BE2C (cell line): ENCODE data around the gene GABARAPL1.
"Not testable (repeated sequence)": the region's sequence is repeated elsewhere in the genome, so short reads cannot be mapped to it uniquely, and the experiment has no call there.

ENCODE experiments used
- DNase-seq: peaks from one replicate; pipeline ENCODE4 v3.0.0-alpha.2; 2020
- H3K27me3 ChIP-seq: fragments of 250-450 bp; sonication (Bioruptor Pico); 2 replicates; pipeline ENCODE4 v1.5.1; 2020; ENCODE audit warnings: mild to moderate bottlenecking
- H3K36me3 ChIP-seq: fragments of 250-450 bp; sonication (Bioruptor Pico); 2 replicates; pipeline ENCODE4 v1.5.1; 2020; ENCODE audit warnings: mild to moderate bottlenecking
- H3K4me1 ChIP-seq: fragments of 250-450 bp; sonication (Bioruptor Pico); 2 replicates; pipeline ENCODE4 v1.5.1; 2020
- H3K4me3 ChIP-seq: 2 replicates; pipeline ENCODE4 v1.5.1; 2011; ENCODE audit warnings: low read depth, low read length
- H3K9me3 ChIP-seq: fragments of 250-450 bp; sonication (Bioruptor Pico); 2 replicates; pipeline ENCODE4 v1.5.1; 2020
- CTCF ChIP-seq: IDR thresholded peaks from 2 replicates; pipeline ENCODE4 v1.5.1; 2012; ENCODE audit warnings: mild to moderate bottlenecking, low read depth, low read length

The GABARAPL1 gene

DNA sequence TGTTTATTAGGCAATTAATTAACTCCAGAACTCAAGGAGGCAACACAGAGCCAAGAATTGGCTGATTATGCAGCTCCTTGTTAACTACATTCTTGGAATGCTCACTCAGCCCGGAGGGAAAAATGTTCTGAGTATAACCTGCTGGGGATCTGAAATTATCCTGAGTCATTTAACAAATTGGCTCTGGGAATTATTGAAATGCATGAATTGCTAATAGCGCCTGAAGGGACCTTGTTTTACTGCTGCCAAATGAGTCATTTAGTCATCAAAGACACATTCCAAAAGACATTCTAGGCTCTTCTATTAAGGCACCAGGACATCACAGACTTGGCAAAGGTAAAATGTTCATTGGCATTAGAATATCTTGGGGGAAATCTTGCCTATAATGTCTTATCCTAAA is 20.8 kb upstream of the GABARAPL1 start:
- no peaks in the 10 kb centered on the region for H3K36me3 ChIP-seq
- TF ChIP-seq CTCF: no peak
- no peak for DNase-seq
- no peaks in the 10 kb centered on the region for H3K9me3 ChIP-seq
- no peaks in the 10 kb centered on the region for H3K4me1 ChIP-seq
- H3K27me3 ChIP-seq: peaks cover 20% of the 10 kb centered on the region
- no peak overlapping the region for H3K4me3 ChIP-seq

DNA sequence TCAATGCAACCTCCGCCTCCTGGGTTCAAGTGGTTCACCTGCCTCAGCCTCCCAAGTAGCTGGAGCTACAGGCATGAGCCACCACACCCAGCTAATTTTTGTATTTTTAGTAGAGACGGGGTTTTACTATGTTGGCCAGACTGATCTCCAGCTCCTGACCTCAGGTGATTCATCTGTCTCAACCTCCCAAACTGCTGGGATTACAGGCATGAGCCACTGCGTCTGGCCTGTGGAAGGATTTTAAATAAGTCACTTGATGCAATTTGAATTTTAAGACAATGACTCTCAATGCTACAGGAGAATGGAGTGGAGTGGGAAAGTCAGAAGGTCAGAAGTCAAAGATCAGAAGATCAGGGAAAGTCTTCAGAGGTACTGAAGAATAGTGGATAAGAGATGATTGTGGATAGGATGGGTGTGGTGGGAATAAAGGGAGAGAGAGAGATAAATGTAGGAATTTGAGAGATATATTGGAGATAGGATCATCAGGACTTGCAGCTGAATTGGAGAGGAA is 18.5 kb upstream of the GABARAPL1 start:
- Histone ChIP-seq H3K27me3 (peaks cover 32% of the 10 kb centered on the region), H3K4me1 (no peaks in the 10 kb centered on the region), H3K4me3 (no peak overlapping the region), H3K36me3 (no peaks in the 10 kb centered on the region), H3K9me3 (no peaks in the 10 kb centered on the region)
- no peak for DNase-seq
- no peak for TF ChIP-seq CTCF

DNA sequence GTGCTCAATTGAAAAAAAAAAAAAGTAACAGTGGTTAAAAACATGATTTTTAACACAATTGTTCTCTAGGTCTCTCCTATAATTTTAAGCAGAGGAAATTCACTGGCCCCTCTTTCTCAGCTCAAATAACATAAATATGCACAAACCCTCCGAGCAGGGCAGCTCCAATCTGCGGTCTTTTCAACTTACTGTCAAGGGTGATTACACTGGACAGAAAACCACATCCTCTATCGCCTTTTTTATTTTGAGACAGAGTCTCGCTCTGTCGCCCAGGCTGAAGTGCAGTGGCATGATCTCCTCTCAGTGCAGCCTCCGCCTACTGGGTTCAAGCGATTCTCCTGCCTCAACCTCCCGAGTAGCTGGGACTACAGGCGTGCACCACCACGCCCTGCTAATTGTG is 16.5 kb upstream of the GABARAPL1 start:
- no peak for DNase-seq
- Histone ChIP-seq H3K9me3 (no peaks in the 10 kb centered on the region), H3K4me3 (no peak overlapping the region), H3K27me3 (peaks cover 30% of the 10 kb centered on the region), H3K36me3 (no peaks in the 10 kb centered on the region), H3K4me1 (no peaks in the 10 kb centered on the region)
- no peak for TF ChIP-seq CTCF

- DNase-seq: no peak
- H3K9me3 ChIP-seq: no peaks in the 10 kb centered on the region
- H3K36me3 ChIP-seq: no peaks in the 10 kb centered on the region
- H3K27me3 ChIP-seq: peaks cover 24% of the 10 kb centered on the region
- no peak overlapping the region for H3K4me3 ChIP-seq
- no peak for TF ChIP-seq CTCF
- H3K4me1 ChIP-seq: no peaks in the 10 kb centered on the region
These were observed 14.8 kb upstream of the GABARAPL1 start for GRCh38 chr12:10197879-10198278.

DNA sequence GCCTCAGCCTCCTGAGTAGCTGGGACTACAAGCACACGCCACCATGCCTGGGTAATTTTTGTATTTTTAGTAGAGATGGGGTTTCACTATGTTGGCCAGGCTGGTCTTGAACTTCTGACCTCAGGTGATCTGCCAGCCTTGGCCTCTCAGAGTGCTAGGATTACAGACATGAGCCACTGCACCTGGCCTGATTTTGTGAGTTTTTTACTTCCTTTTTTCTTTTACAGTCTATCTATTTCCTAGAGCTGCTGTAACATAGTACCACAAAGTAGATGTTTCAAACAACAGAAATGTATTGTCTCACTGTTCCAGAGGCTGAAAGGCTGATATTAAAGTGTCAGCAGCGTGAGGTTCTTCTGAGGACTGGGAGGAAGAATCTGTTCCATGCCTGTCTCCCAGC is 8.2 kb upstream of the GABARAPL1 start:
- not testable (repeated sequence) for DNase-seq, H3K36me3 ChIP-seq, H3K9me3 ChIP-seq, H3K4me3 ChIP-seq, H3K4me1 ChIP-seq
- H3K27me3 ChIP-seq: peaks cover 15% of the 10 kb centered on the region

DNA sequence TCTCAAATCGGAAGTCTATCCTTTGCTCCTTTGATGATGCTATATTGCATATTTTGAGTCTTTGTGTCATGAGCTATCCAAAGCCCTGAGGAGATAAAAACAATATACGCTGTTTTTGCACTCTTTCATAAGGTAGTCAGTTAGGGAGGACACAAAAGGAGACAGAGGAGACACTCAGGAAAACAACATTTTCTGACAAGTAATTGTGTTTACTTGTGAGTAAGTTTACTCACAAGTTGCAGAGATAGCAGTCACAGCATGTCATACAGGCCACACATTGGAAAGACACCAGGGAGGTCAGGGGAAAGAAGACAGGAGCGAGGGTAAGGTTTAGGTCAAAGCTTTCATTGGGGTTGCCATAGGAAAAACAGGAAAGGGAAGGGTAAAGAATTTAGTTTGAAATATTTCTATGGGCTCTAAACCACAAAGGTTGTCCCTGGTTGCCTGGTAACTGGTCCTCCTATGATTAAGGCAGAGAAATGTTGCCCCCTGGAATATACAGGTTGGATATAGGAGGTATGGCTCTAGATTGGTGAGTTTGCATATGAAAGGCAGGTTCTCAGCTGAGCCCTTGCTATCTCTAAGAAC is 7.4 kb upstream of the GABARAPL1 start:
- Histone ChIP-seq H3K4me3 (no peak overlapping the region), H3K9me3 (no peaks in the 10 kb centered on the region; the same call in 1 of the 2 replicates)

More for the DNA sequence above, 7.4 kb upstream of the GABARAPL1 start:
- DNase-seq: no peak
- no peak for TF ChIP-seq CTCF
- Histone ChIP-seq H3K27me3 (peaks cover 15% of the 10 kb centered on the region), H3K36me3 (no peaks in the 10 kb centered on the region), H3K4me1 (no peaks in the 10 kb centered on the region)
